HepG2 (cell line): ENCODE measurements around the gene TUBG1. TPM values are rescaled to one million over a fixed set of nuclear protein-coding genes. Genes with fewer than 3 reads are reported as not detected.
A peak's percentile ranks its signal among the peaks of the same experiment; 100 is the strongest.

Experiments used
- CHCHD3 ChIP-seq: sonication (generic); formaldehyde crosslinking; IDR thresholded peaks from 2 replicates; pipeline ENCODE4 v1.8.0; 2022; ENCODE audit warnings: mild to moderate bottlenecking, missing genetic modification reagents, moderate library complexity
- FIP1L1 ChIP-seq: fragments of 200-400 bp; formaldehyde crosslinking; IDR thresholded peaks from 2 replicates; pipeline ENCODE4 v1.6.1; 2018; ENCODE audit warnings: low read depth, mild to moderate bottlenecking, low read length, moderate library complexity, borderline replicate concordance; ENCODE audit not compliant: insufficient read depth
- FOXP1 ChIP-seq, 2 experiments: fragments of 450-650 bp in 1 of 2; IDR thresholded peaks; 2 replicates each; pipeline ENCODE4 v1.6.1; 2017 to 2018; ENCODE audit warnings: antibody characterized with exemption in 1 of 2
- HDAC2 ChIP-seq: sonication (generic); formaldehyde crosslinking; IDR thresholded peaks from 2 replicates; pipeline ENCODE4 v1.4.0; 2020; ENCODE audit warnings: missing genetic modification reagents
- IRF9 ChIP-seq: sonication (generic); formaldehyde crosslinking; IDR thresholded peaks from 2 replicates; pipeline ENCODE4 v1.8.0; 2022; ENCODE audit warnings: missing genetic modification reagents, mild to moderate bottlenecking, borderline replicate concordance
- PCBP1 ChIP-seq: fragments of 200-400 bp; formaldehyde crosslinking; IDR thresholded peaks from 2 replicates; pipeline ENCODE4 v1.6.1; 2017; ENCODE audit warnings: mild to moderate bottlenecking, low read depth, low read length, borderline replicate concordance
- PCBP2 ChIP-seq: fragments of 200-400 bp; formaldehyde crosslinking; optimal IDR thresholded peaks from 2 replicates; pipeline ENCODE3; 2018; ENCODE audit warnings: low read length, low read depth; ENCODE audit not compliant: poor library complexity, severe bottlenecking
- ZBTB14 ChIP-seq: sonication (generic); formaldehyde crosslinking; IDR thresholded peaks from 2 replicates; pipeline ENCODE4 v1.4.0; 2020; ENCODE audit warnings: missing genetic modification reagents
- ZBTB4 ChIP-seq: sonication (generic); formaldehyde crosslinking; IDR thresholded peaks from 2 replicates; pipeline ENCODE4 v1.4.0; 2020; ENCODE audit warnings: missing genetic modification reagents, mild to moderate bottlenecking, borderline replicate concordance
- ZFYVE20 ChIP-seq: sonication (generic); formaldehyde crosslinking; IDR thresholded peaks from 2 replicates; pipeline ENCODE4 v1.8.0; 2023; ENCODE audit warnings: low read depth, mild to moderate bottlenecking, moderate library complexity, missing genetic modification reagents, borderline replicate concordance
- ZNF10 ChIP-seq: sonication (generic); formaldehyde crosslinking; IDR thresholded peaks from 2 replicates; pipeline ENCODE4 v1.4.0; 2020; ENCODE audit warnings: mild to moderate bottlenecking, low read depth, missing genetic modification reagents, borderline replicate concordance
- ZNF234 ChIP-seq: sonication (generic); formaldehyde crosslinking; conservative IDR thresholded peaks from 2 replicates; pipeline ENCODE4 v1.5.1; 2020; ENCODE audit warnings: mild to moderate bottlenecking, missing genetic modification reagents
- ZSCAN12 ChIP-seq: sonication (generic); formaldehyde crosslinking; IDR thresholded peaks from 2 replicates; pipeline ENCODE4 v1.9.0; 2021; ENCODE audit warnings: mild to moderate bottlenecking, missing genetic modification reagents
- ZSCAN22 ChIP-seq: sonication (generic); formaldehyde crosslinking; IDR thresholded peaks from 2 replicates; pipeline ENCODE4 v1.4.0; 2020; ENCODE audit warnings: mild to moderate bottlenecking, missing genetic modification reagents
- polyA plus RNA-seq, 8 experiments: library from polyadenylated mRNA; depleted of rRNA in 3 of 8; stranded (reverse) in 7 of 8; unstranded in 1 of 8; fragments of >200 nt; fragmentation: Illumina TruSeq in 4 of 8; extraction: Trizol in 4 of 8; gene quantifications; 2 replicates each; pipeline versions ENCODE4 v1.2.1 to v1.2.3, GENCODE V29; 2011 to 2016; ENCODE audit warnings: low read depth in 4 of 8, missing spikeins in 1 of 8, mixed read lengths in 1 of 8; ENCODE audit not compliant: insufficient read depth in 1 of 8
- total RNA-seq, 5 experiments: library from RNA; depleted of rRNA; stranded (reverse); fragments of >200 nt; fragmentation: Illumina TruSeq; extraction: Trizol; gene quantifications; 2 replicates each; pipeline ENCODE4 v1.2.3, GENCODE V29; 2016; ENCODE audit warnings: low read depth in 1 of 5
- TF ChIP-seq, protein P1 (sequence below): sonication (generic); formaldehyde crosslinking; IDR thresholded peaks from 2 replicates; pipeline ENCODE4 v1.5.0; 2020; ENCODE audit warnings: mild to moderate bottlenecking, missing genetic modification reagents
- TF ChIP-seq, protein P2 (sequence below): IDR thresholded peaks from 2 replicates; pipeline ENCODE4 v1.6.1; 2016; ENCODE audit warnings: mild to moderate bottlenecking, missing biosample characterization, missing genetic modification reagents

Gene TUBG1
- total and polyA plus RNA-seq, 2 of the 13 experiments (the other 11 are each of a cell fraction or from before 2014, with no cell fraction given): 74.1 to 137 TPM

DNA sequence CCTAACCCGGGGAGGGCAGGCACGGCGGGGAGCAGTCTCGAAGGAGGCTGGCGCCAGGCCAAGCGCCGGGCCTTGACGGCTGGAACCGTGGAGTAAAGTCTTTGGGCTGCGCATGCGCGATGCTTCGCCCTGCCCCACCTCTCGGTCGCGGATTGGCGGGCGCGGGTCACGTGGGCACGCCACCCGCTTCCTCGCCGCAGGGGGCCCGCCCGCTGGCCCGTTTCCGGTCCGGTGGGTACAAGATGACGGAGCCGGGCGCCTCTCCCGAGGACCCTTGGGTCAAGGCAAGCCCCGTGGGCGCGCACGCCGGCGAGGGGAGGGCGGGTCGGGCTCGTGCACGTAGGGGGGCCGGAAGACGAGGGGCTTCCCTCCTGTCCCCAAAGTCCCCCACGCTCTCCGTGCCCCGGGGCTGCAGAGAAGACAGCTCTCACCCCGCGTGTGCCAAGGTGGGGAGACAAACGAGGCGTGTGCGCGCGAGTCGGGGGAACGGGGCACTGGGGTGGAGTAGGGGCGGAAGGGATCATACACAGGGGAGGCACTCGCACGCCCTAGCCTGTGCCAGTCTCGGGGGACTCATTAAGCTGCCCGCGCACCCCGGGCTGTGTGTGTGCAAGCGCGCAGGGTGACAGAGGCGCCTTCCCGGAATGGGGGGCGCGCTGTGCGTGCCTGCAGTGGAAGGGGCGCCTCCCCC, 42.5 kb upstream of the TUBG1 start, which contains the start of gene MLX (continued):
- TF ChIP-seq CHCHD3 (CRISPR knock-in tag) (peak; percentile 67; the same call in 1 of the 2 replicates), PCBP1 (no peak), ZSCAN12 (CRISPR knock-in tag) (0 out of 2 replicates have a peak, but pooled peaks have one; percentile 54), ZNF234 (CRISPR knock-in tag) (no peak), PCBP2 (no peak), ZNF10 (no peak), ZBTB4 (CRISPR knock-in tag) (0 out of 2 replicates have a peak, but pooled peaks have one; percentile 6), IRF9 (peak; percentile 65; the same call in 1 of the 2 replicates), FOXP1 (IDR thresholded peaks at IDR 0.05) (no peak), FOXP1 (CRISPR knock-in tag; IDR thresholded peaks at IDR 0.05) (no peak), FIP1L1 (no peak), ZBTB14 (CRISPR knock-in tag) (peak; percentile 99), ZSCAN22 (CRISPR knock-in tag) (no peak), ZFYVE20 (CRISPR knock-in tag) (no peak; the same call in 1 of the 2 replicates), HDAC2 (CRISPR knock-in tag) (peak; percentile 89)
- TF ChIP-seq, protein P1, sequence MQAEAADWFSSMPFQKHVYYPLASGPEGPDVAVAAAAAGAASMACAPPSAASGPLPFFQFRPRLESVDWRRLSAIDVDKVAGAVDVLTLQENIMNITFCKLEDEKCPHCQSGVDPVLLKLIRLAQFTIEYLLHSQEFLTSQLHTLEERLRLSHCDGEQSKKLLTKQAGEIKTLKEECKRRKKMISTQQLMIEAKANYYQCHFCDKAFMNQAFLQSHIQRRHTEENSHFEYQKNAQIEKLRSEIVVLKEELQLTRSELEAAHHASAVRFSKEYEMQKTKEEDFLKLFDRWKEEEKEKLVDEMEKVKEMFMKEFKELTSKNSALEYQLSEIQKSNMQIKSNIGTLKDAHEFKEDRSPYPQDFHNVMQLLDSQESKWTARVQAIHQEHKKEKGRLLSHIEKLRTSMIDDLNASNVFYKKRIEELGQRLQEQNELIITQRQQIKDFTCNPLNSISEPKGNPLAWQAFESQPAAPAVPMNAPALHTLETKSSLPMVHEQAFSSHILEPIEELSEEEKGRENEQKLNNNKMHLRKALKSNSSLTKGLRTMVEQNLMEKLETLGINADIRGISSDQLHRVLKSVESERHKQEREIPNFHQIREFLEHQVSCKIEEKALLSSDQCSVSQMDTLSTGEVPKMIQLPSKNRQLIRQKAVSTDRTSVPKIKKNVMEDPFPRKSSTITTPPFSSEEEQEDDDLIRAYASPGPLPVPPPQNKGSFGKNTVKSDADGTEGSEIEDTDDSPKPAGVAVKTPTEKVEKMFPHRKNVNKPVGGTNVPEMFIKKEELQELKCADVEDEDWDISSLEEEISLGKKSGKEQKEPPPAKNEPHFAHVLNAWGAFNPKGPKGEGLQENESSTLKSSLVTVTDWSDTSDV (CRISPR knock-in tag): no peak
- TF ChIP-seq, protein P2, sequence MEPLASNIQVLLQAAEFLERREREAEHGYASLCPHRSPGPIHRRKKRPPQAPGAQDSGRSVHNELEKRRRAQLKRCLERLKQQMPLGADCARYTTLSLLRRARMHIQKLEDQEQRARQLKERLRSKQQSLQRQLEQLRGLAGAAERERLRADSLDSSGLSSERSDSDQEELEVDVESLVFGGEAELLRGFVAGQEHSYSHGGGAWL: peak; percentile 69
